ENCODE measurements around the gene RSBN1L. TPM values are rescaled to one million over a fixed set of nuclear protein-coding genes. Genes with fewer than 3 reads are reported as not detected.
A peak's percentile ranks its signal among the peaks of the same experiment; 100 is the strongest.
"Not testable (repeated sequence)": the region's sequence is repeated elsewhere in the genome, so short reads cannot be mapped to it uniquely, and the experiment has no call there.

The RSBN1L gene
- polyA plus RNA-seq (2013, experiment 1 of 2): 12.6 TPM
- 14.2 TPM for polyA plus RNA-seq (2013, experiment 2 of 2)

DNA sequence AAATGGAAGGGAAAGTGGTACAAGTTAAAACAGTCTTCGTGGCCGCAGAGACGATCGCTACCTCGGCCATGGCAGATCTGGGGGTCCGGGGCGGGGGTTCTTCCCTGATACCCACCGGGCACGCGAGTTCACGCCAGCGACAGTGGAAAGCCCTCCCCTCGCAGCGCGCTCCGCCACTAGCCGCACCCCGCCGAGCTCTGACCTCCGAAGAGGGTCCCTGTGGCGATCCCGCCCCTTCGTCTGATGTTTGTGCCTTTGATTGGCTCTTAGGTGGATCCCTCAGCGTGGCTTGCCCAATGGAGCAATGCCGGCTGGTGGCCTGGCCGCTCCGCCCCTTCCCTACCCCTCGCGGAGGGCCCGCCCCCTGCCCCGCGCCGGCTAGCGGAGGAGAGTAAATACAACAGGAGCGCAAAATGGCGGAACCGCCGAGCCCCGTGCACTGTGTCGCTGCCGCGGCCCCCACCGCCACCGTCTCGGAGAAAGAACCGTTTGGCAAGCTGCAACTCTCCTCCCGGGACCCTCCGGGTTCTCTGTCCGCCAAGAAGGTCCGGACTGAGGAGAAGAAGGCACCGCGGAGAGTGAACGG, at the start of gene RSBN1L:
Gene RSBN1L (plus strand): TSS at position 403 of the 586 bp plus-strand sequence. CDS start 11 bp downstream, at position 414.
- H3K4me1 ChIP-seq (ENCODE audit: control insufficient read depth, insufficient read depth, low read length, poor library complexity, severe bottlenecking): peaks cover 7% of the 10 kb centered on the region
- peak within 1 kb of the TSS; percentile 98 for H3K4me3 ChIP-seq (ENCODE audit: extremely low read depth, insufficient read depth, low read length, poor library complexity, severe bottlenecking)
- H3K27ac ChIP-seq (ENCODE audit: low read depth, low read length, severe bottlenecking): peak within 1 kb of the TSS; percentile 91
- peaks cover 12% of the 10 kb centered on the region for H3K36me3 ChIP-seq (ENCODE audit: control insufficient read depth, insufficient read depth, low read length)
- no peaks in the 10 kb centered on the region for H3K9me3 ChIP-seq (ENCODE audit: control insufficient read depth, low read length)
- WGBS, 2 experiments (ENCODE audit: insufficient coverage in 2 of 2): 0% methylated on average over 39 to 40 of the region's 53 CpGs

DNA sequence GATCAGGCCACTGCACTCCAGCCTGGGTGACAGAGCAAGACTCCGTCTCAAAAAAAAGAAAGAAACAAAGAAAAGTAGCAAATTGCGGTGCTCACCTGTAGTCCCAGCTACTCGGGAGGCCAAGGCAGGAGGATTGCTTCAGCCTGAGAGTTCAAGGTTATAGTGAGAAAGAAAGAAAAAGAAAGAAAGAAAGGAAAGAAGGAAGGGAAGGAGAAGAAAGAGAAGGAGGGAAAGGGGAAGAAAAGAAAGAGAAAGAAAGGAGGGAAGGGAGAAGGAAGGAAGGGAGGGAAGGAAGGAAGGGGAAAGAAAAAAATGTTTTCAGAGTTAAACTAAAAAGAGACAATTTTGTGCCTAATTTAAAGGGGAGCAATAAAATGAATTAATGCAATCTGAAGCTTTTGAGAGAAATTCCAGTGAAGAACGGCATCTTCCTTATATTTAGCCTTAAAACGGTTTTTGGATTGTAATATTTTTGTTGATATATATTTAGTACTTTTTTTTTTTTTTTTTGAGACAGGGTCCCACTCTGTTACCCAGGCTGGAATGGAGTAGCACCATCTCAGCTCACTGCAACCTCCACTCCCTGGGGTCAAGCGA, 47.4 kb upstream of the RSBN1L start:
- Histone ChIP-seq H3K4me1 (ENCODE audit: control insufficient read depth, insufficient read depth, low read length, poor library complexity, severe bottlenecking) (peaks cover 10% of the 10 kb centered on the region), H3K27ac (ENCODE audit: low read depth, low read length, severe bottlenecking) (no peak overlapping the region), H3K4me3 (ENCODE audit: extremely low read depth, insufficient read depth, low read length, poor library complexity, severe bottlenecking) (no peak overlapping the region), H3K36me3 (ENCODE audit: control insufficient read depth, insufficient read depth, low read length) (peaks cover 61% of the 10 kb centered on the region), H3K9me3 (ENCODE audit: control insufficient read depth, low read length) (no peaks in the 10 kb centered on the region)
- 93 to 96% methylated on average over 4 of the region's 6 CpGs for WGBS, 2 experiments (ENCODE audit: insufficient coverage in 2 of 2)

DNA sequence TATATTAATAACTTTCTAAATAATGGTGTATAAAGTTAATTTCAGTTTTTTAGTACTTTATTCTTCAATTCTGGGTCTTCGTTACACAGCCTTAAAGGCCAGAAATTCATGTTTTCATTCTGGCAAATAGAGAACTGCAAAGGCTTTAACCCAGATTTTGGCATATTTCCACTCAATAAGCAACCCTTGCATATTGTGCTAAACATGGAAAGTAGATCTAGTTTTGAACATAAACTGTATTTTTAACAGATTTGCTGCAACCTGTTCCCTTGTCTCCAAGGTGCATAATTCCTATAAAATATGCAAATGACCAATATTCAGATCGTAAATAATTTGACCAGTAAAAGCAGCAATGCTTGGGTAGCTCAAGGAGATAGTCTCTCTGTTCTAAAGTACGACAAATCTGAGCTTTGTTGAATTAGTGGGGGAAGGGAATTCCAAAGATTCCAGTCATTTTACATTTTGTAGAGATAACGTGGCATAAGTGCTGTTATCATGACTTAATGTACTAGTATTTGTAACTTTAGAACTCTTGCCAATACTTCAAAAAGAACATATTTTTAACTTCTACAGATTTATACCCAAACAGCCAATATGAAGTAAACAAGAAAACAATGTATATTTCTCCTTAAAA, 46.4 kb upstream of the RSBN1L start:
- Histone ChIP-seq H3K36me3 (ENCODE audit: control insufficient read depth, insufficient read depth, low read length) (peaks cover 61% of the 10 kb centered on the region), H3K4me3 (ENCODE audit: extremely low read depth, insufficient read depth, low read length, poor library complexity, severe bottlenecking) (no peak overlapping the region), H3K9me3 (ENCODE audit: control insufficient read depth, low read length) (no peaks in the 10 kb centered on the region), H3K4me1 (ENCODE audit: control insufficient read depth, insufficient read depth, low read length, poor library complexity, severe bottlenecking) (peaks cover 10% of the 10 kb centered on the region), H3K27ac (ENCODE audit: low read depth, low read length, severe bottlenecking) (peak overlapping the region; percentile 60)
- 75% methylated on average over 2 of the region's 4 CpGs; no CpG with 5 or more reads in 1 of the 2 experiments for WGBS, 2 experiments (ENCODE audit: insufficient coverage in 2 of 2)

DNA sequence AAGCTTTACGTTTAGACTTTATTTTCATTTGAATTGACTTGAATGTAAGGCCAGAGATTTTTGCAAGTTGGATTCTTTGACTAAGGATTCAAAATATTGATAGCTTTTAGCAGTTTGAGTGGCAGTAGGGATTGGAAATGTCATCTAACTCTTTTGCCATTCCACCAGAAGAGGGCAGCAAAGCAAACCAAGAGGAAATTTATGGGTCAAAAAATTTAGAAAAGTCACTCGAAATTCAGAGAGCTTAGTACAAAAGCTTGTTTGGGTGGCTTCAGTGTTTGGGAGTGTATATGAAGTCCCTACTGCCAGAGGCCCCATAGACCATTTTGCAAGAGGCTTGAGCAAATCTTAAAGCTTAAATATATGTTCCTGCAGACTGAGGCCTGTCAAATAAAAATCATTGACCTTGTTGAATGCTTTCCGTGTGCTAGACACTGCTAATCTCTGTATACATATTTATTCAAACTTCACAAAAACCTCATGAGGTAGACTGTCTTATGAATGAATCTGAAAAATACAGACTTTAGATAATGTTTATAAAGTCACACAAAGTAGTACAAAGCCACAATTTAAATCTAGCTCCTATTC, 44.6 kb upstream of the RSBN1L start:
- H3K27ac ChIP-seq (ENCODE audit: low read depth, low read length, severe bottlenecking): no peak overlapping the region
- no peak overlapping the region for H3K4me3 ChIP-seq (ENCODE audit: extremely low read depth, insufficient read depth, low read length, poor library complexity, severe bottlenecking)
- H3K9me3 ChIP-seq (ENCODE audit: control insufficient read depth, low read length): no peaks in the 10 kb centered on the region
- peaks cover 61% of the 10 kb centered on the region for H3K36me3 ChIP-seq (ENCODE audit: control insufficient read depth, insufficient read depth, low read length)
- 22 to 30% methylated on average over 1 to 2 of the region's 3 CpGs for WGBS, 2 experiments (ENCODE audit: insufficient coverage in 2 of 2)
- H3K4me1 ChIP-seq (ENCODE audit: control insufficient read depth, insufficient read depth, low read length, poor library complexity, severe bottlenecking): peaks cover 10% of the 10 kb centered on the region

DNA sequence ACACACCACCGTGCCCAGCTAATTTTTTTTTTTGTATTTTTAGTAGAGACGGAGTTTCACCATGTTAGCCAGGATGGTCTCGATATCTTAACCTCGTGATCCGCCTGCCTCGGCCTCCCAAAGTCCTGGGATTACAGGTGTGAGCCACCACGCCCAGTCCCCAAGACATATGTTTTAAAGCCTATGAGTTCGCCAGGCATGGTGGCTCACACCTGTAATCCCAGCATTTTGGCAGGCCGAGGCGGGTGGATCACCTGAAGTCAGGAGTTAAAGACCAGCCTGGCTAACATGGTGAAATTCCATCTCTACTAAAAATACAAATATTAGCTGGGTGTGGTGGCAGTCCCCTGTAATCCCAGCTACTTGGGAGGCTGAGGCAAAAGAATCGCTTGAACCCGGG, 43.4 kb upstream of the RSBN1L start:
- not testable (repeated sequence) for H3K4me3 ChIP-seq (ENCODE audit: extremely low read depth, insufficient read depth, low read length, poor library complexity, severe bottlenecking); H3K9me3 ChIP-seq (ENCODE audit: control insufficient read depth, low read length); H3K4me1 ChIP-seq (ENCODE audit: control insufficient read depth, insufficient read depth, low read length, poor library complexity, severe bottlenecking); H3K27ac ChIP-seq (ENCODE audit: low read depth, low read length, severe bottlenecking)
- WGBS, 2 experiments (ENCODE audit: insufficient coverage in 2 of 2): 93 to 94% methylated on average over 9 to 11 of the region's 12 CpGs
- H3K36me3 ChIP-seq (ENCODE audit: control insufficient read depth, insufficient read depth, low read length): peaks cover 60% of the 10 kb centered on the region

DNA sequence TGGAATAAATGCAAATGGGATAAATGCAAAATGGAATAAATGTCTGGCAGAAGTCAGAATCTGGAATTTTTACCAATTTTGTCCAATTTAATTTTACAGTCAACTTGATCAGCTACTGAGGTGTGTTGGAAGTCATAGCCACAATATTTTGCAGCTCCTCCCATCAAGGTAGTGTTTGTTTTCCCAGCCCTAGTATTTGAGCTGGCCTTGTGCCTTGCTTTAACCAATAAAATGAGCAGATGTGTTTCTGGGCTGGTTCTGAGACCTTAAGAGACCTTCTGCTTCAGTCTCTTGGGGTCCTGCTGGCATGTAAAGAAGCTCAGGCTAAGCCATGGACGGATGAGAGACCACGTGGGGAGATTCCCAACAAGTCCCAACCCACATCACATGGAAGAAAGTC, 42.7 kb upstream of the RSBN1L start:
- H3K36me3 ChIP-seq (ENCODE audit: control insufficient read depth, insufficient read depth, low read length): peaks cover 61% of the 10 kb centered on the region
- 100% methylated on average over 1 of the region's 2 CpGs; no CpG with 5 or more reads in 1 of the 2 experiments for WGBS, 2 experiments (ENCODE audit: insufficient coverage in 2 of 2)
- no peaks in the 10 kb centered on the region for H3K9me3 ChIP-seq (ENCODE audit: control insufficient read depth, low read length)
- no peak overlapping the region for H3K4me3 ChIP-seq (ENCODE audit: extremely low read depth, insufficient read depth, low read length, poor library complexity, severe bottlenecking)
- H3K4me1 ChIP-seq (ENCODE audit: control insufficient read depth, insufficient read depth, low read length, poor library complexity, severe bottlenecking): peaks cover 10% of the 10 kb centered on the region
- no peak overlapping the region for H3K27ac ChIP-seq (ENCODE audit: low read depth, low read length, severe bottlenecking)

DNA sequence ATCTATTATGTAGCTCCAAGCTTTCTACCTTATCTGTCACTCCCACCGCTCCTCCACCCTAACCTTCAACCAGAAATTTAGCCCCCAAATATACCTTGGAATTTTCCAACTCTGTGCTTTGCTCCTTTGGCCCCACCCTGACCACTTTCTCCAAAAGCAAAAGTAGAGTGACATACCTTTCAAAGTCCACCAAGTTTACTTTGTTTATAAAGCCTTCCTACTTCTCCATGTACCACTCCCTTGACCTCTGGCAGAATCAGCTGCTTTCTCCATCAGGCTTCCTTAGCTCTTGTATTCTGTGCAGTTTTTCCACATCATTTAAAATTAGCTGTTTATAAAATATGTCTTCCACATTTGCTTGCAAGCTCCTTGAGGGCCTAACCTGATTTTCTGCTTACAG, 40.9 kb upstream of the RSBN1L start:
- peaks cover 4% of the 10 kb centered on the region for H3K4me1 ChIP-seq (ENCODE audit: control insufficient read depth, insufficient read depth, low read length, poor library complexity, severe bottlenecking)
- no peak overlapping the region for H3K27ac ChIP-seq (ENCODE audit: low read depth, low read length, severe bottlenecking)
- 53 to 80% methylated on average over 1 of the region's 1 CpG for WGBS, 2 experiments (ENCODE audit: insufficient coverage in 2 of 2)
- H3K4me3 ChIP-seq (ENCODE audit: extremely low read depth, insufficient read depth, low read length, poor library complexity, severe bottlenecking): no peak overlapping the region
- H3K9me3 ChIP-seq (ENCODE audit: control insufficient read depth, low read length): no peaks in the 10 kb centered on the region
- H3K36me3 ChIP-seq (ENCODE audit: control insufficient read depth, insufficient read depth, low read length): peaks cover 66% of the 10 kb centered on the region

DNA sequence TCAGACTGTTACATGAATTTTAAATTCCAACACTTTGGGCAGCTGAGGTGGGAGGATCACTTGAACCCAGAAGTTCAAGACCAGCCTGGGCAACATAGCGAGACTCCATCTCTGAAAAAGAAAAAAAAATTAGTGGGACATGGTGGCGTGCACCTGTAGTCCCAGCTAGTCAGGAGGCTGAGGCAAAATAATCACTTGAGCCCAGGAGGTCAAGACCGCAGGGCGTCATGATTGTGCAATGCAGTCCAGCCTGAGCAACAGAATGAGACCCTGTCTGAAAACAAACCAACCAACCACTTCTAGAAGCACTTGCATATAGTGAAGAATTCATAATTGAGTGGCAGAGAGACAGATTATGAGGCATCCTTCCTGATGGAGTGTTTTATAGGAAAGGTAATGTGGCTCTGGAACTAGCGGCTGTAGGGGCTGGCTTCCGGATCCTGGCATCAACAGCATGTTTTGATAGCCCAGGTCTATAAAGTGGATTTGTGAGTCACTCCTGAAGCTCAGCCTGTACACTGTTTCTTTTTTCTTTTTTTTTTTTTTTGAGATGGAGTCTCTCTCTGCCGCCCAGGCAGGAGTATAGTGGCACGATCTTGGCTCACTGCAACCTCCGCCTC, 40.3 kb upstream of the RSBN1L start:
- Histone ChIP-seq H3K4me1 (ENCODE audit: control insufficient read depth, insufficient read depth, low read length, poor library complexity, severe bottlenecking) (no peaks in the 10 kb centered on the region), H3K36me3 (ENCODE audit: control insufficient read depth, insufficient read depth, low read length) (peaks cover 71% of the 10 kb centered on the region), H3K9me3 (ENCODE audit: control insufficient read depth, low read length) (no peaks in the 10 kb centered on the region), H3K4me3 (ENCODE audit: extremely low read depth, insufficient read depth, low read length, poor library complexity, severe bottlenecking) (no peak overlapping the region), H3K27ac (ENCODE audit: low read depth, low read length, severe bottlenecking) (no peak overlapping the region)
- WGBS, 2 experiments (ENCODE audit: insufficient coverage in 2 of 2): 80 to 81% methylated on average over 3 to 7 of the region's 9 CpGs

DNA sequence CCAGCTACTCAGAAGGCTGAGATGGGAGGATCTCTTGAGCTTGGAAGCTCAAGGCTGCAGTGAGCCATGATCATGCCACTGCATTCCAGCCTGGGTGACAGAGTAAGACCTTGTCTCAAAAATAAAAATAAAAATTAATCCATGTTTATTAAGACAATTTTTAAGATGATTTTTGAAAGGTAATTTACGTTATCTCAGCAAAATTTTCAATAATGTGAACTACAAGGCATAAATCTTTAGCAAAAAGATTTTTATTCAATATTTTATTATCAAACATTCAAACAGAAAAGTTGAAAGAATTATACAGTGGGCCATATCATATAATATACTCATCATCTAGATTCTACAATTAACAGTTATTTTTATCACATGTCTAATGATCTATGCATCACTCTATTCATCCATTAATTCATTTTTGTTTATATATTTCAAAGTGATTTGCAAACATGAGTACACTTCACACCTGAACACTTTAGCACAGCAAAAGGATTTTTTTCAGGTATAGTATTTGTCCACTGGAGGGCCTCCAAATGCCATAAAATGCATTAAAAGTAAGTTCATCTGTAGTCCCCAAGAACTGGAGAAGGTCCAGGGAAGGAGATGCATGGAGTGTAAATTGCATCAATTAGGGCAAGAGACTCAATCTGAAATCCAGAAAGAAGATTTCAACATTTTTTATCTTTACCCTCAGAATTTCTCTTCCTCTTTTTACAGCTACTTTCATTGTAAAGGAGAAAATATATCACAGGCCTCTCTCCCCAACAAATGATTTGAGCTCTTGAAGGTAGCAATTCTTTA, 38.6 kb upstream of the RSBN1L start:
- Histone ChIP-seq H3K4me1 (ENCODE audit: control insufficient read depth, insufficient read depth, low read length, poor library complexity, severe bottlenecking) (no peaks in the 10 kb centered on the region), H3K27ac (ENCODE audit: low read depth, low read length, severe bottlenecking) (no peak overlapping the region), H3K4me3 (ENCODE audit: extremely low read depth, insufficient read depth, low read length, poor library complexity, severe bottlenecking) (no peak overlapping the region), H3K36me3 (ENCODE audit: control insufficient read depth, insufficient read depth, low read length) (peaks cover 81% of the 10 kb centered on the region), H3K9me3 (ENCODE audit: control insufficient read depth, low read length) (no peaks in the 10 kb centered on the region)
- no CpG with 5 or more reads among the region's 1 CpG for WGBS, 2 experiments (ENCODE audit: insufficient coverage in 2 of 2)

DNA sequence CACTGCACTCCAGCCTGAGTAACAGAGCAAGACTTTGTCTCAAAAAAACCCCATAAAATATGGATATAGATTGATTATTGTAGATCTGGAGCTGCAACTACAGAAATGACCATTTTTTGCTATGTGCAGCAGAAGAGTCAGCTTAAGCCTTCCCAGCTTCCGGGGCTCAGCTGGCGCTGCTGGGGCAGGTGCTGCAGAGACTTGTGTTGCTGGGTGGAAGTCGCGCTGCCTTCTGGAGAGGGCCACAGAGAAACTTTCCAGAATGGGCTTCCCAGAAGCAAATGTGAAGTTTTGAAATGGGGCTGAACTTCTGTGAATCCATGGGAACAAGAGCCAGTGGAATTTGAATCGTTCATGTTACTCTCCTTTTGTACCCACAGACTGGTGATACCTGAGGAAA, 37.3 kb upstream of the RSBN1L start:
- no peak overlapping the region for H3K4me3 ChIP-seq (ENCODE audit: extremely low read depth, insufficient read depth, low read length, poor library complexity, severe bottlenecking)
- H3K4me1 ChIP-seq (ENCODE audit: control insufficient read depth, insufficient read depth, low read length, poor library complexity, severe bottlenecking): no peaks in the 10 kb centered on the region
- 94 to 95% methylated on average over 4 to 5 of the region's 5 CpGs for WGBS, 2 experiments (ENCODE audit: insufficient coverage in 2 of 2)
- no peak overlapping the region for H3K27ac ChIP-seq (ENCODE audit: low read depth, low read length, severe bottlenecking)
- no peaks in the 10 kb centered on the region for H3K9me3 ChIP-seq (ENCODE audit: control insufficient read depth, low read length)
- peaks cover 75% of the 10 kb centered on the region for H3K36me3 ChIP-seq (ENCODE audit: control insufficient read depth, insufficient read depth, low read length)
